Mesenchymal stem cell (in vitro differentiated cells and primary cell): ENCODE data around the gene TMEM9.

Experiments used
- DNase-seq: peaks from one replicate; pipeline ENCODE4 v3.0.0-alpha.2; 2013
- H2AFZ ChIP-seq: one replicate; pipeline ENCODE4 v1.6.1; 2013; ENCODE audit warnings: low read depth, mild to moderate bottlenecking, control low read depth, inconsistent platforms, low read length, moderate library complexity
- H2AK5ac ChIP-seq: 2 replicates; pipeline ENCODE4 v1.6.1; 2013; ENCODE audit warnings: low read length, moderate library complexity, mild to moderate bottlenecking, inconsistent platforms; ENCODE audit not compliant: severe bottlenecking
- H2BK120ac ChIP-seq: one replicate; pipeline ENCODE4 v1.6.1; 2013; ENCODE audit warnings: low read depth, mild to moderate bottlenecking, inconsistent platforms, low read length, moderate library complexity
- H2BK12ac ChIP-seq, 2 experiments: one replicate each; pipeline ENCODE4 v1.6.1; 2013; ENCODE audit warnings: inconsistent platforms in 2 of 2, low read length in 2 of 2, mild to moderate bottlenecking in 2 of 2, moderate library complexity in 2 of 2, control low read depth in 1 of 2
- H2BK15ac ChIP-seq: one replicate; pipeline ENCODE4 v1.6.1; 2013; ENCODE audit warnings: mild to moderate bottlenecking, low read depth, inconsistent platforms; ENCODE audit not compliant: poor library complexity, severe bottlenecking
- H2BK5ac ChIP-seq: 2 replicates; pipeline ENCODE4 v1.6.1; 2013; ENCODE audit warnings: low read depth, mild to moderate bottlenecking, low read length, control low read depth, inconsistent platforms; ENCODE audit not compliant: poor library complexity, severe bottlenecking
- H3K14ac ChIP-seq, 2 experiments: one replicate each; pipeline ENCODE4 v1.6.1; 2013; ENCODE audit warnings: inconsistent platforms in 2 of 2, low read length in 2 of 2, control low read depth in 1 of 2, mild to moderate bottlenecking in 1 of 2, moderate library complexity in 1 of 2
- H3K18ac ChIP-seq, 2 experiments: one replicate each; pipeline ENCODE4 v1.6.1; 2013; ENCODE audit warnings: inconsistent platforms in 2 of 2, low read length in 2 of 2, control low read depth in 1 of 2, low read depth in 1 of 2, mild to moderate bottlenecking in 1 of 2
- H3K23ac ChIP-seq, 2 experiments: one replicate each; pipeline ENCODE4 v1.6.1; 2013; ENCODE audit warnings: inconsistent platforms in 2 of 2, low read length in 2 of 2, mild to moderate bottlenecking in 2 of 2, moderate library complexity in 2 of 2, control low read depth in 1 of 2
- H3K27ac ChIP-seq: 2 replicates; pipeline ENCODE4 v1.5.1; 2013; ENCODE audit warnings: mild to moderate bottlenecking, moderate library complexity, low read length, control low read depth, inconsistent platforms; ENCODE audit not compliant: poor library complexity, severe bottlenecking
- H3K27me3 ChIP-seq, 2 experiments: 2 replicates each; pipeline versions ENCODE4 v1.6.1 to v1.7.0; 2013; ENCODE audit warnings: low read length in 2 of 2, mild to moderate bottlenecking in 2 of 2, moderate library complexity in 2 of 2, control low read depth in 1 of 2, inconsistent platforms in 1 of 2; ENCODE audit not compliant: control insufficient read depth in 1 of 2, insufficient read depth in 1 of 2
- H3K36me3 ChIP-seq, 2 experiments: 2 replicates each; pipeline versions ENCODE4 v1.6.1 to v1.7.0; 2013; ENCODE audit warnings: low read length in 2 of 2, control low read depth in 1 of 2, inconsistent platforms in 1 of 2, low read depth in 1 of 2, mild to moderate bottlenecking in 1 of 2; ENCODE audit not compliant: insufficient read depth in 2 of 2, control insufficient read depth in 1 of 2
- H3K4ac ChIP-seq, 2 experiments: one replicate each; pipeline ENCODE4 v1.6.1; 2013; ENCODE audit warnings: inconsistent platforms in 2 of 2, low read length in 2 of 2, mild to moderate bottlenecking in 2 of 2, moderate library complexity in 2 of 2, control low read depth in 1 of 2, low read depth in 1 of 2
- H3K4me1 ChIP-seq: 2 replicates; pipeline ENCODE4 v1.6.1; 2013; ENCODE audit warnings: low read depth, low read length, control low read depth; ENCODE audit not compliant: control insufficient read depth, insufficient read depth
- H3K4me2 ChIP-seq: 2 replicates; pipeline ENCODE4 v1.6.1; 2013; ENCODE audit warnings: low read length, mild to moderate bottlenecking, inconsistent platforms; ENCODE audit not compliant: poor library complexity, severe bottlenecking
- H3K4me3 ChIP-seq, 2 experiments: 2 replicates each; pipeline versions ENCODE4 v1.5.1 to v1.7.0; 2013; ENCODE audit warnings: low read length in 2 of 2, mild to moderate bottlenecking in 2 of 2, control low read depth in 1 of 2, low read depth in 1 of 2; ENCODE audit not compliant: insufficient read depth in 1 of 2
- H3K79me1 ChIP-seq: replicated peaks from 2 replicates; pipeline ENCODE4 v1.6.1; 2013; ENCODE audit warnings: mild to moderate bottlenecking, control low read depth, low read length, inconsistent platforms; ENCODE audit not compliant: poor library complexity, severe bottlenecking
- H3K9ac ChIP-seq: 2 replicates; pipeline ENCODE4 v1.7.0; 2013; ENCODE audit warnings: mild to moderate bottlenecking, low read length, moderate library complexity
- H3K9me3 ChIP-seq: 2 replicates; pipeline ENCODE4 v1.7.0; 2013; ENCODE audit warnings: mild to moderate bottlenecking, low read length; ENCODE audit not compliant: control insufficient read depth
- H4K8ac ChIP-seq: one replicate; pipeline ENCODE4 v1.6.1; 2013; ENCODE audit warnings: inconsistent platforms, mild to moderate bottlenecking, low read length, moderate library complexity
- H4K91ac ChIP-seq: one replicate; pipeline ENCODE4 v1.6.1; 2013; ENCODE audit warnings: mild to moderate bottlenecking, low read length, inconsistent platforms
- WGBS: methylation state at CpG from one replicate; pipeline ENCODE4 v1.1.7; 2013; ENCODE audit warnings: mixed read lengths; 5-methylcytosine and 5-hydroxymethylcytosine counted together

TMEM9 gene

GRCh38 chr1:201183753-201184152, 29.5 kb upstream of the TMEM9 start:
- H3K36me3 ChIP-seq = no peaks in the 10 kb centered on the region
- no peak overlapping the region for H3K23ac ChIP-seq
- no peak overlapping the region for H2AK5ac ChIP-seq
- H3K4ac ChIP-seq = no peak overlapping the region
- no peak overlapping the region for H2BK15ac ChIP-seq
- H4K8ac ChIP-seq = no peak overlapping the region
- H3K27me3 ChIP-seq = peaks cover 0 to 7% of the 10 kb centered on the region in 2 experiments
- H3K9me3 ChIP-seq = peaks cover 6% of the 10 kb centered on the region
- H3K4me2 ChIP-seq = no peak overlapping the region
- H3K4me1 ChIP-seq = peaks cover 10% of the 10 kb centered on the region
- DNase-seq = no peak
- no peak overlapping the region for H3K14ac ChIP-seq
- H3K9ac ChIP-seq = no peak overlapping the region
- H3K27ac ChIP-seq = no peak overlapping the region
- 100% methylated on average over 4 of the region's 5 CpGs for WGBS
- no peak overlapping the region for H2BK5ac ChIP-seq
- H2AFZ ChIP-seq = no peak overlapping the region
- H2BK120ac ChIP-seq = no peak overlapping the region
- no peak overlapping the region for H4K91ac ChIP-seq
- H2BK12ac ChIP-seq = no peak overlapping the region
- H3K79me1 ChIP-seq = no peaks in the 10 kb centered on the region
- H3K18ac ChIP-seq = no peak overlapping the region
- H3K4me3 ChIP-seq = no peak overlapping the region

GRCh38 chr1:201183209-201183608, 28.9 kb upstream of the TMEM9 start:
- Histone ChIP-seq H4K8ac (no peak overlapping the region), H3K18ac (no peak overlapping the region), H2BK15ac (no peak overlapping the region), H3K27ac (no peak overlapping the region), H3K27me3 (peaks cover 0 to 7% of the 10 kb centered on the region in 2 experiments), H3K4me3 (no peak overlapping the region), H4K91ac (no peak overlapping the region), H2BK120ac (no peak overlapping the region), H3K23ac (no peak overlapping the region), H3K14ac (no peak overlapping the region), H2BK5ac (no peak overlapping the region), H3K79me1 (no peaks in the 10 kb centered on the region), H2AFZ (no peak overlapping the region), H3K4me1 (peaks cover 10% of the 10 kb centered on the region), H3K4me2 (no peak overlapping the region), H3K9me3 (peaks cover 8% of the 10 kb centered on the region), H3K36me3 (no peaks in the 10 kb centered on the region), H2AK5ac (no peak overlapping the region), H3K9ac (no peak overlapping the region), H2BK12ac (no peak overlapping the region), H3K4ac (no peak overlapping the region)
- DNase-seq = no peak
- WGBS = 92% methylated on average over 3 of the region's 3 CpGs

- H3K14ac ChIP-seq = no peak overlapping the region
- H3K23ac ChIP-seq = no peak overlapping the region
- H3K9me3 ChIP-seq = peaks cover 8% of the 10 kb centered on the region
- peaks cover 0 to 7% of the 10 kb centered on the region in 2 experiments for H3K27me3 ChIP-seq
- no peak overlapping the region for H2BK5ac ChIP-seq
- H2BK15ac ChIP-seq = no peak overlapping the region
- no peaks in the 10 kb centered on the region for H3K36me3 ChIP-seq
- DNase-seq = no peak
- no peak overlapping the region for H2BK12ac ChIP-seq
- no peak overlapping the region for H3K18ac ChIP-seq
- H3K4ac ChIP-seq = no peak overlapping the region
- H2BK120ac ChIP-seq = no peak overlapping the region
- no peak overlapping the region for H4K91ac ChIP-seq
- H3K79me1 ChIP-seq = no peaks in the 10 kb centered on the region
- H3K4me3 ChIP-seq = no peak overlapping the region
- whole genome bisulfite sequencing = 100% methylated on average over 1 of the region's 2 CpGs
- H2AFZ ChIP-seq = no peak overlapping the region
- H3K4me2 ChIP-seq = no peak overlapping the region
- H2AK5ac ChIP-seq = no peak overlapping the region
- H3K4me1 ChIP-seq = peaks cover 10% of the 10 kb centered on the region
- no peak overlapping the region for H3K27ac ChIP-seq
- no peak overlapping the region for H3K9ac ChIP-seq
- H4K8ac ChIP-seq = no peak overlapping the region
These were observed 27.5 kb upstream of the TMEM9 start for GRCh38 chr1:201181726-201182125.

- H2AK5ac ChIP-seq = no peak overlapping the region
- no peak overlapping the region for H3K4me2 ChIP-seq
- H2BK5ac ChIP-seq = no peak overlapping the region
- no peak overlapping the region for H3K9ac ChIP-seq
- H3K4me3 ChIP-seq = no peak overlapping the region
- WGBS = 86% methylated on average over 1 of the region's 1 CpG
- no peak overlapping the region for H3K14ac ChIP-seq
- H2BK15ac ChIP-seq = no peak overlapping the region
- H3K4ac ChIP-seq = no peak overlapping the region
- no peak overlapping the region for H2BK120ac ChIP-seq
- H3K9me3 ChIP-seq = peaks cover 8% of the 10 kb centered on the region
- H4K91ac ChIP-seq = no peak overlapping the region
- H3K23ac ChIP-seq = no peak overlapping the region
- DNase-seq = no peak
- no peak overlapping the region for H2AFZ ChIP-seq
- no peak overlapping the region for H2BK12ac ChIP-seq
- peaks cover 10% of the 10 kb centered on the region for H3K4me1 ChIP-seq
- no peak overlapping the region for H4K8ac ChIP-seq
- H3K79me1 ChIP-seq = no peaks in the 10 kb centered on the region
- peaks cover 0 to 7% of the 10 kb centered on the region in 2 experiments for H3K27me3 ChIP-seq
- no peaks in the 10 kb centered on the region for H3K36me3 ChIP-seq
- no peak overlapping the region for H3K18ac ChIP-seq
- no peak overlapping the region for H3K27ac ChIP-seq
These were observed 27.0 kb upstream of the TMEM9 start for GRCh38 chr1:201181323-201181722.
